Inflammatory macrophage (primary cell): Measurements from ENCODE around the gene CDC42SE2.

Experiments used
- DNase-seq, 2 donors: peaks; one replicate each; pipeline ENCODE4 v3.0.0-alpha.2; 2020 to 2022
- total RNA-seq, 18 experiments: gene quantifications; one replicate each; lab custom pipeline; 2026; ENCODE audit warnings: mixed read lengths in 6 of 18, inconsistent platforms in 2 of 18; lab: John Stamatoyannopoulos, UW

Gene CDC42SE2, protein sequence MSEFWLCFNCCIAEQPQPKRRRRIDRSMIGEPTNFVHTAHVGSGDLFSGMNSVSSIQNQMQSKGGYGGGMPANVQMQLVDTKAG
- 64.9 to 139 (median 111) reads per million in 18 experiments for total RNA-seq

DNA sequence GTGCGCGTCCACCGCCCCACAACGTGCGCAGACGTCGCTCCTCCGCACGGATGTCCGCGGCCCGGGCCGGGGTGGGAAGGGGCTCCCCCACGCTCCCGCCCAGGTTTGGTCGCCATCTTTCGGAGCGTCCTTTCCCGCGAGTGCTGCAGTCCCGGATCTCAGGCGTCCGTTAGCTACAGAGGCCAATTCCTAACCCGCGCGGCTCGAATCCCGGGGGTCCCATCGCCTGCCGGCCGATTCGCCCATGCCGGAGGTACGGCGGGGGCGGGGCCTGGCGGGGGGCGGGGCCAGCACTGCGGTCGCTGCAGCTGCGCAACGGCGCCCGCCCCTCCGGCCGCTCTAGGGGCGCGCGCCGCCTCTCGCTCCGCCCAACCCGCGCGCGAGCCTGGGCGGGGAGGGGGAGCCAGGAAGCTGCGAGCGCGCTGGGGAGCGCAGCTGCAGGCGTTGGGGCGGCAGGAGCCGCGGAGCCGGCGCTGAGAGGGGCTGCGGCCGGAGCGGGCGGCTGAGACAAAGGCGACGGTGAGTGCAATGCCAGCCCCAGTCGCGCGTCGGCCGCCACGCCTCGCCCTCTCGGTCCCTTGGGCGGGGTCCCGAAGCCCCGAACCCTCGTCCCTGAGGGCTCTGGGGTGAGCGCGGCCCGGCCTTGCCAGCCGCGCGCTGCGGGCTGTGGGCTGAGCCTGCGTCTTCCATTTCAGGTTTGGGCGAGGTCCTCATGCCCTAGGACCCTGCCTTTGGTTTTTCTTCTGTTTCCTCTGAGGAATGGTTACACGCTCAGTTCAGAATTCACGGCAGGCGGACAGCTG is at the start of gene CDC42SE2:
TSS of gene CDC42SE2 (plus strand) at position 406 of the 803 bp plus-strand sequence. CDS start 95,441 bp downstream, outside the sequence.
- DNase-seq = peak; percentile 90 to 92

DNA sequence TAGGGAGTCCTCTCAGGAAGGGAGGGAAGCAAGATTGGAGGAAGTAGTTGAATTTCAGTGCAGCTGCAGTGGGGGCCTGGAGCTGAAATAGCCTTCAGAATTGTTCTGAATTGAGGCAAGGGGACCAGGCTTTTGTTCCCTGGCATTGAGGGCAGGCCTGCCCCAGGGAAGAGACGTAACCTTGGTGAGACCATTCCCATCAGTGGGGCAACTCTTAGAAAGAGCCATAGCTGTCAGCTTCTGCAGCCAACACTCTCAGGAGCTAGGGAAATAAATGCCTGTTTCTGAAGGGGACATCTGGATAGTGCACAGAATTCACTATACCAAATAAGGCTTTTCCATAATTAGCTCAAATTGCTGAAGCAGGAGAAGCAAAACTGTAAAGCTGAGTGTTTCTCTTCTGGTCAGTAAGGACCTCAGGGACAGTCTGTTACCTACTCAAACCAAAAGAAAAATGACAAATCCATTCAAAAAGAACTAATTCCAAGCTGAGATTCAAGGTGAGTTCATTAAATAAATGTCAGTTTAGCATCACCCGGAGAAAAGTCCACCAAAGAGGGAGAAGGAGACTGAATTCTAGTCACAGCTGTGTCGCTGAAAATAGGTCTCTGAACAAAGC is 49.1 kb upstream of the CDC42SE2 start:
- DNase-seq = no peak

DNA sequence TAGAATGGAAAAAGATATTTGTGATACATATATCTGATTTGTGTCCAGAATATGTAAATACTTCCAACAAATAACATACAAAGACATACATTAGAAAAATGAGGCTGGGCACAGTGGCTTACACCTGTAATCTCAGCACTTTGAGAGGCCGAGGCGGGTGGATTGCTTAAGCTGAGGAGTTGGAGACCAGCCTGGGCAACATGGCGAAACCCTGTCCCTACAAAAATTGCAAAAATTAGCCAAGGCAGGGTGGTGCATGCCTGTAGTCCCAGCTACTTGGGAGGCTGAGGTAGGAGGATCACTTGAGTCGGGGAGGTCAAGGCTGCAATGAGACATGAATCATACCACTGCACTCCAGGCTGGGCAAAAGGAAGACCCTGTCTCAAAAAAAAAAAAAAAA is 46.1 kb upstream of the CDC42SE2 start:
- DNase-seq = no peak

- DNase-seq = no peak
Observed at GRCh38 chr5:131218392-131218791, 45.5 kb upstream of the CDC42SE2 start.

DNA sequence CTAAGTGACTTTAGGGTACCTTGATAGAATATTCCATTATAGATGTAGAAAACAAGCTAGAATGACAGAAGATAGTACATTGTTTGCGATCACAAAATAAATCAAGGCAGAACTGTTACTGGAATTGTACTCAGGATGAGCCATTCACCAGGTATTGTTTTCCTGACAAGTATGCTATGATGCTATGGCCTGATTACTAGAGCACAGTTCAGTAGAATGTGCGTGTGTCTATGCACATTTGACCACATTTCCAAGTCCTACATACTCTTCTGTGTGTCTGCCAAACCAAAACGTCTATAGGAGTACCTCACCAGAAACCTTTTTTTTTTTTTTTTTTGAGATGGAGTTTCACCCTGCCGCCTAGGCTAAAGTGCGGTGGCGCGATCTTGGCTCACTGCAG is 43.3 kb upstream of the CDC42SE2 start:
- no peak for DNase-seq

DNA sequence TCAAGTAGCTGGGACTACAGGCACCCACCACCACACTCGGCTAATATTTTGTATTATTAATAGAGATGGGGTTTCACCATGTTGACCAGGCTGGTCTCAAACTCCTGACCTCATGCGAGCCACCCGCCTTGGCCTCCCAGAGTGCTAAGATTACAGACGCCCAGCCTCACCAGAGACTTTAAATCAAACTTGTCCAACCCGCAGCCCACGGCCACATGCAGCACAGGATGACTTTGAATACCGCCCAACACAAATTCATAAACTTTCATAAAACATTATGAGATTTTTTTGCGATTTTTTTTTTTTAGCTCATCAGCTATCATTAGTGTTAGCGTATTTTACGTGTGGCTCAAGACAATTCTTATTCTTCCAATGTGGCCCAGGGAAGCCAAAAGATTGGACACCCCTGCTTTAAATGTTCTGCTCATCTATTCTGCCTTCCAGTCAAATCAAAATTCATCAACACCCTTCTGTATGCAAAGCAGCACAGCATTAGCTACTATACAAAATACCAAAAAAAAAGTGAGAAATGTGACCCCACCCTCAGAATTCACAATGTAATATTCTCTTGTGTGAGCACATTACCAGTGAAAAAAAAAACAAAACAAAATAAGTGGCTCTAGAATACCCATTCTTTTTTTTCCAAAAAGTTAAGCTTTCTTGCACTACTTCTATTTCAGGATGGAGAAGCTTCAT is 42.7 kb upstream of the CDC42SE2 start:
- no peak for DNase-seq

GRCh38 chr5:131221888-131222287 is 42.0 kb upstream of the CDC42SE2 start:
- peak; percentile 68 to 73 for DNase-seq

GRCh38 chr5:131222731-131223130 is 41.1 kb upstream of the CDC42SE2 start:
- no peak for DNase-seq

DNA sequence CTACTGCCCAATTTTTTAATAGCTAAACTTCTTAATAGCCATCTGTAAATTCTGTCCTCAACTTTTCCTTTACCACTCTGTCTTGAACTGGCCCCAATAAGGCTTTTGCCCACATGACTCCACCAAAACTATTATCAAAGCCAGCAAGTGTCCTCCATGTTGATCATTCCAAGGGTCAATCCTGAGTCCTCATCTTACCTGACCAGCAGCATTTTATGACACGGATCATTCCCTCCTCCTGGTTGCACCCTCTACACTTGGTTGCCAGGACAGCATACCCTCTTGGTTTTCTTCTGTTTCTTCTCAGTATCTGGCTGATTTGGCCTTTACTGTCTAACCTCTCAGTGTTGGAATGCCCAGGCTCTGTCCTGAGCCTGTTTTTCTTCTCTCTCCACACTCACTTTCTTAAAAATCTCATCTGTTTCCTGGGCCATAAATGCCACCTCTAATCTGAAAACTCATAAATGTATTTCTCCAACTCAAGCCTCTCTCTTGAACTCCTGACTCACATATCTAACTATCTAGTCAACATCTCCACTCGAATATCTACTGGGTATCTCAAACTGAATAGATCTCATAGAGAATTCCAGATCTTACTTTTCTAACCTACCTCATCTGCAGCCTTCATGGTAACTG is 40.0 kb upstream of the CDC42SE2 start:
- no peak for DNase-seq

DNA sequence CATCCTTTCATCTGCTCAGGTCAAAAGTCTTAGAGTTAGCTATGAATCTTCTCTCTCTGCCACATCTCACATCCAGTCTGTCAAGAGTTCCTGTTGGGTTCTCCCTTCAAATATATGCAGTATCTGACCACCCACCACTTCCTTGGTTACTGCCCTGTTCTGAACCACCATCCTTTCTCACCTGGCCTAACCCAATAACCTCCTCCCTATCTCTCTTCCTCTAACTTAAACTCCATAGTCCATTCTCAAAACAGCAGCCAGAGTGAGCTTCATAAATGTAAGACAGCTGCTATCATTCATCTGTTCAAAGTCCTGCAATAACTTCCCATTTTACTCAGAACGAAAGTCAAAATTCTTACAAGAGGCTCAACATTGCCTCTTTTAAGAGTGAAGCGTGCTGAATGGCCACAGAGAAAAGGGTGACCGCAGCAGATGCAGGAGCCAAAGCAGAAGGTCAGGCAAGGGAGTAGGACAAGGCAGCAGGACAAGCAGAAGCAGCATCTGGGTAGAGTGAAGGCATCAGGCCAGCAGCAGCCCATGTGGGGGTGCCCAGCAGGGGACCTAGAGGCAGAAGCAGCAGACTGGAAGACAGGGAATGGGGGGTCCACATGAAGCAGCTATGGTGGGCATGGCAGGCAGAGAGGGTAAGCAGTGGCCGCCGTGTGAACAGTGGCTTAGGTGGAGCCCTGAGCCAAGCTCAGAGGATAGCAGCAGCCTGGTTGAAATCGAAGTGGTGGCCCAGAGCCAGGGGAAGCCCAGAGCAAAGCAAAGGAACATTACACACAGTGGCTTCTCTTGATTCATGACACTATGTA is 39.3 kb upstream of the CDC42SE2 start:
- peak; percentile 81 to 93 for DNase-seq

DNA sequence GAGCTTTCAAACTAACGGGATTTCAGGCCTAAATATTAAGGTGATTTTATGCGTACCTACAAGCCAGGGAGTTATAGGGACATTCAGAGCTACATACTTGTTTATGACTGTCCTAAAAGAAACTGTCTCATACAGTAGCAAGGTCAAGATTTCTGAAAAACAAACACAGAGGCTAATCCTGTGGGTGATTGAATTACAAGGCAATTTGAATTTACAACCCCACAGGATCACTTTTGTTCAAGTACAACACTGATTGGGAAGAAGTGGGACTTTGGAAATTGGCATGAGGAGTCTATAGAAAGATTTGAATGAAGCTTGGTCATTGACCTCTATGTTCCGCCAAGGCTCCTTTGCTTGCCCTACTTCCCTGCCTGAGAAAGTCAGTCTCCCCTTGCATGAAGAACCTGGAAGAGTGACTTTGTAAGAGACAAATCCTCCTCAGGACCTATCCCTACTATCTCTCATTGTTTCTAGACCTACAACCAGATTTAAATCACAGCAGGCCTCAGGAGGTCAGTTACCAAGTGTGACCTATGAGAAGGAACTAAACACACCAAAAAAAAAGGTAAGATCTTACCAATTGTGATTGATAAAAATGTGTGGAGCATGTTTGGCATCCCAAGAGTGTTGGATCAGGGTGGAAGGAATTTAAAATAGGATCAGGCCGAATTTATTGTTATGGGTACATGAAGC is 38.4 kb upstream of the CDC42SE2 start:
- DNase-seq = no peak

DNA sequence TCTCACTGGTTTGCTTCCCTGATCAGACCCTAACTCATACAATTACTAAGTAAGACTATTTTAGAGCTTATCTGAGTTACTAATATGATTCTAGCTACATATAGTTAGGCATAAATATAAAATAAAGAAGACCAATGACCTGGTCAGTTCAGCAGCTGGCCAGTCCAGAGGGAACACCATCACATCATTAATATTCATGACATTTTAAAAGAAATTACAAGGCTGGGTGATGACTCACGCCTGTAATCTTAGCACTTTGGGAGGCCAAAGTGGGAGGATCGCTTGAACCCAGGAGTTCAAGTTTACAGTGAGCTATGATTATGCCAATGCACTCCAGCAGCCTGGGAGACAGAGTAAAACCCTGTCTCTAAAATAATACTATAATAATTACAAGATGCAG is 37.0 kb upstream of the CDC42SE2 start:
- DNase-seq = no peak

GRCh38 chr5:131228646-131229045 is 35.2 kb upstream of the CDC42SE2 start:
- DNase-seq = no peak

DNA sequence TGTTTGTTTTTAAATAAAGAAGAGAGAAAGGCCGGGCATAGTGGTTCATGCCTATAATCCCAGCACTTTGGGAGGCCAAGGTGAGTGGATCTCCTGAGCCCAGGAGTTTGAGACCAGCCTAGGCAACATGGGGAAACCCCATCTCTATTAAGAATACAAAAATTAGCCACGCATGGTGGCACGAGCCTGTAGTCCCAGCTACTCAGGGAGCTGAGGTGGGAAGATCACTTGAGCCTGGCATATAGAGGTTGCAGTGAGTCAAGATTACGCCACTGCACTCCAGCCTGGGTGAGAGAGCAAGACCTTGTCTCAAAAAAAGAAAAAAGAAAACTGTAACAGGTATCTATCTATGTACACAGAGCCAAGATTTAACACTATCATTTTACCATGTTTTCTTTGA is 34.2 kb upstream of the CDC42SE2 start:
- DNase-seq = no peak

- no peak for DNase-seq
Observed at GRCh38 chr5:131230406-131230805, 33.4 kb upstream of the CDC42SE2 start.

DNA sequence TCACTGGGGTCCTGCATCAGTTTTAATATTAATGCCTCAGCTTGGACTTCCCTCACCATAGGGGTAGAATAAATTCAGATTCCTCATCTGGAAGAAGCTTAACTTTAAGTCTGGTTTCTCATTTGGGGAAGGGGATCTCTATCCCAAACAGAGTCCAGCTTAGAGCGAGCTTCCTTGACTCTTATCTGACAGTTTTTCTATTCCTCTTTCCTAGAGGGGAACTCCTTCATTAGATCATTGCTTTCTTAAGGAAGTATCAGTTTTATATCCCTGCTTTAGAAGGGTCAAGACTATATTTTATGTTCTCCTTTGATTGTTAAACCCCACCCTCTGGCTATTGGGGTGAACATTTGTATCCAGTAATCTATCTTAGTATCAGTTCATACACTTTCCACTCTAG is 24.2 kb upstream of the CDC42SE2 start:
- DNase-seq = peak in 1 of 2 donors; percentile 31

- DNase-seq = peak; percentile 77 to 89
Observed at GRCh38 chr5:131242728-131243255, 21.1 kb upstream of the CDC42SE2 start.

DNA sequence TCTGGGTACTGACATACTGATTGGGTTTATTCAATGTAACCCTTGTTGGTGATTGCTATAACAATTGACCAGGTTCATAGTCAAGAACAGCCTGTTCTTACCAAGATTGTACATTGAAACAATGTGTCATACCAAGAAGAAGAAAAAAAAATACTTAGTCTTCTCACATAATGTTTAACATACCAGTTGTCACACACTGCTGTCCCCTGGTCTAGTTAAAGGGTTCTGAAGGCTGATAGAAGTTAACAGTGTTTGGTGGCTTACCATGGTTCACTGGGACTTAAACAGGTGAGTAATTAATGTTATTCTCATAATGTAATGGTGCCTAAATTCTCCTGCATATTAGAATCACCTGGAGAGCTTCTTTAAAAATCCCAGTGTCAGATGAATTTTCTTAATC is 18.5 kb upstream of the CDC42SE2 start:
- no peak for DNase-seq

DNA sequence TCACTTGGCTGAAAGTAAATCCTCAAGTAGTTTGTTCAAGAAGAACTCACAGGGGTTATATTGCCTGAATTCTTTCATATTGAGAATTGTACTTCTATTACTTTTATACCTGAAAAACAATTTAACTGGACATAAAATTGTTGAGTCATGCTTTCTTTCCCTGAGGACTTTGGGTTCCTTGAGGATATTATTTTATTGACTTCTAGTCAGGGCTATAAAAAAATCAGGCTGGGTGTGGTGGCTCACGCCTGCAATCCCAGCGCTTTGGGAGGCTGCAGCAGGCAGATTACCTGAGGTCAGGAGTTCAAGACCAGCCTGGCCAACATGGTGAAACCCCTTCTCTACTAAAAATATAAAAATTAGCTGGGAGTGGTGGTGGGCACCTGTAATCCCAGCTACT is 17.9 kb upstream of the CDC42SE2 start:
- no peak for DNase-seq

DNA sequence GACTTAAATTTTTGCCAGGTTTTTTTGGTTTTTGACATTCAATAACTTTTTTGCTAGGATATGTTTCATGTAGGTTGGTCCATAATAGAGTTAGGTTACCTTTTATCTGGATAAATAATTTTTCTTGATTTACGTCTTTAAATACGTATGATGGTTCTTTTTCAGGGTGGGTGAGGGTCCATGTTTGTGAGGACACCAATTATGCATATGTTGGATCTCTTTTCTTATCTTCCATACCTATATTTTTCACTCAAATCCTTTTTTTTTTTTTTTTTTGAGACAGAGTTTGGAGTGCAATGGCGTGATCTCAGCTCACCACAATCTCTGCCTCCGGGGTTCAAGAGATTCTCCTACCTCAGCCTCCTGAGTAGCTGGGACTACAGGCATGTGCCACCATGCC is 17.3 kb upstream of the CDC42SE2 start:
- no peak for DNase-seq
